Measurements from ENCODE around the gene TBX3. TPM values are rescaled to one million over a fixed set of nuclear protein-coding genes. Genes with fewer than 3 reads are reported as not detected.

The TBX3 gene
- polyA plus RNA-seq, 2 of the 4 experiments (the other 2 are of a cell fraction) = 22.8 to 28.0 TPM

DNA sequence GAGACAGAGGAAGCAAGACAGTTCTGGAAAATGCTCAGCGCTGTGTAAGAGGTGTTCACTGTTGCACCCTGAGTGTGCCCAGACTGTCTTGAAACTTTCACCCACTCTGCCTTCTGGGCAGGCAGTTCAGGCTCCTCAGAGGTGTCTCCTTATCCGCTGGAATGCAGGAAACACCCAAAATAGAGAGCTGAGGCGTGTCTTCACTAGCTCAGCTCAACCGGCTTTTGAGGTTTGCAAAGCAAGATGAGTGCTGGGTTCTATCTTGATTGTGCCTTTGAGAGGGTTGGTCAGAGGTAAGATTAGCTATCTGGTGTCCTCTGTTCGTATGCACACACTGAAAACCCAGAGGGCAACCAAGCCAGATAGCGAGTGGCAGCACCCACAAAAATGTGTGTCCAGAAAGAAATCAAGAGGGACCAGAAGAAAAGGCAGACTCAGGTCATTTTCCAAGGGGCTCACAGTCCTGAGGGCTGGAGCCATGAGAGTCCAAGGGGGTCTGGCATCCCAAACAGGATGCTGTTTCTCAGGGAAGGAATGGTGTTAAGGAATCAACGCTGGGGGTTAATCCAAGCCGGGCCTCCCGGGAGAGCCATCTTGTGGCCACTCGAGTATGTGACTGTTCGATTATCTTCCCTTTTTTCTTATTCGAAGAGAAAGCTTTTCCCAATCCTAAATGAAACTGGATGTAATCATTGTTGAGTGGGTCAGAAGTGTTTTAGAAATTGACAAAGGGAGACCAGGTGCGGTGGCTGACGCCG, 47.1 kb downstream of the TBX3 start:
- Histone ChIP-seq H3K4me2 (0 out of 3 replicates have a peak overlapping the region, but pooled peaks have one; percentile 1), H3K27ac (peak overlapping the region; percentile 43 to 76), H3K9me3 (no peaks in the 10 kb centered on the region), H3K4me3 (no peak overlapping the region), H3K4me1 (peaks cover 11% of the 10 kb centered on the region; the same call in 1 of the 3 replicates)
- peak; percentile 48 to 58 for DNase-seq (ENCODE audit: low read depth in 1 of 2, low spot score in 1 of 2)
- peak; percentile 81 to 83 for ATAC-seq
- FAIRE-seq = no peak
- TF ChIP-seq RAD21 (conservative IDR thresholded peaks at IDR 0.05 in 1 of 2, IDR thresholded peaks at IDR 0.05 in 1 of 2) = peak; percentile 29 to 44; a peak in 3 of 5 replicates
- TF ChIP-seq, protein P1, sequence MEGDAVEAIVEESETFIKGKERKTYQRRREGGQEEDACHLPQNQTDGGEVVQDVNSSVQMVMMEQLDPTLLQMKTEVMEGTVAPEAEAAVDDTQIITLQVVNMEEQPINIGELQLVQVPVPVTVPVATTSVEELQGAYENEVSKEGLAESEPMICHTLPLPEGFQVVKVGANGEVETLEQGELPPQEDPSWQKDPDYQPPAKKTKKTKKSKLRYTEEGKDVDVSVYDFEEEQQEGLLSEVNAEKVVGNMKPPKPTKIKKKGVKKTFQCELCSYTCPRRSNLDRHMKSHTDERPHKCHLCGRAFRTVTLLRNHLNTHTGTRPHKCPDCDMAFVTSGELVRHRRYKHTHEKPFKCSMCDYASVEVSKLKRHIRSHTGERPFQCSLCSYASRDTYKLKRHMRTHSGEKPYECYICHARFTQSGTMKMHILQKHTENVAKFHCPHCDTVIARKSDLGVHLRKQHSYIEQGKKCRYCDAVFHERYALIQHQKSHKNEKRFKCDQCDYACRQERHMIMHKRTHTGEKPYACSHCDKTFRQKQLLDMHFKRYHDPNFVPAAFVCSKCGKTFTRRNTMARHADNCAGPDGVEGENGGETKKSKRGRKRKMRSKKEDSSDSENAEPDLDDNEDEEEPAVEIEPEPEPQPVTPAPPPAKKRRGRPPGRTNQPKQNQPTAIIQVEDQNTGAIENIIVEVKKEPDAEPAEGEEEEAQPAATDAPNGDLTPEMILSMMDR (IDR thresholded peaks at IDR 0.05) = peak; percentile 51
- peak; percentile 54 for TF ChIP-seq SMC3 (IDR thresholded peaks at IDR 0.05)
- no peak for TF ChIP-seq FOXS1 (CRISPR knock-in tag; IDR thresholded peaks at IDR 0.05)
- ChIA-PET POLR2A (interaction anchor here (0.6 kb wide), 1 partner anchor 25 kb away, joined by 7 read pairs; no protein-coding TSS in a partner anchor), CTCF (interaction anchor here (0.7 to 5.4 kb wide), 13 partner anchors 11 to 1125 kb away, joined by 3 to 51 read pairs (median 5); no protein-coding TSS in a partner anchor)
- 54% methylated on average over 15 of the region's 15 CpGs for WGBS (ENCODE audit: missing lambda C conversion rate)

DNA sequence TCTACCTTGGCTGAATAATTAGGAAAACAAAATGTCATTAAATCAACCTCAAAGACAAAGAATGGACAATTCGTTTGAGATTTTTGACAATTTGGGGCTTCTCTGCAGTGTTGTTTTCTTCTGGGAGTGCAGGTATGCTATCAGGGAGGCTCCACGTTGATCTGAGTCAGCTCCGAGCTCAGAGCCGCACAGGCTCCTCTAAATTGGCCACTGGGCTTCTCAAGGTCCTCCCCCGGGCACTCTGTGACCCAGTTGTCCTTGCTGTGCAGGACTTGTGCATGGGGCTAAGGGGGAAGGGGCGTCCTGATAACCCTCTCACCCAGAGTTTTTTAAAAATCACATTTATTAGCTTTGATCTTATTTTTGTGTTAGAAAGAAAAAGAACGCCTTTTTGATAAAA, 52.7 kb downstream of the TBX3 start:
- WGBS (ENCODE audit: missing lambda C conversion rate) = 56% methylated on average over 7 of the region's 7 CpGs
- TF ChIP-seq JUN (IDR thresholded peaks at IDR 0.05) = no peak
- no peak for TF ChIP-seq NR3C1 (IDR thresholded peaks at IDR 0.05)
- TF ChIP-seq CBX8 (IDR thresholded peaks at IDR 0.05) = no peak
- H3K4me3 ChIP-seq = no peak overlapping the region
- ATAC-seq (no peak), DNase-seq (ENCODE audit: low read depth in 1 of 2, low spot score in 1 of 2) (no peak), FAIRE-seq (no peak)
- H3K4me1 ChIP-seq = peaks cover 31% of the 10 kb centered on the region
- no peak overlapping the region for H3K4me2 ChIP-seq
- peak overlapping the region; percentile 15 to 74; a peak in 5 of 6 replicates for H3K27ac ChIP-seq
- ChIA-PET CTCF (interaction anchor here (0.7 to 1.6 kb wide), 7 partner anchors 30 to 1286 kb away, joined by 3 to 6 read pairs (median 3); partner anchors contain the start of gene TBX3), POLR2A (no interaction called here)
- no peaks in the 10 kb centered on the region for H3K9me3 ChIP-seq

- no peaks in the 10 kb centered on the region for H3K9me3 ChIP-seq
- peaks cover 43% of the 10 kb centered on the region for H3K4me1 ChIP-seq
- FAIRE-seq = no peak
- WGBS (ENCODE audit: missing lambda C conversion rate) = 29% methylated on average over 5 of the region's 5 CpGs
- POLR2A ChIA-PET = no interaction called here
- H3K4me2 ChIP-seq = peak overlapping the region; percentile 28; the same call in 2 of the 3 replicates
- DNase-seq (ENCODE audit: low read depth in 1 of 2, low spot score in 1 of 2) = peak in 1 of 2 experiments; percentile 55
- peak overlapping the region; percentile 72 to 74 for H3K27ac ChIP-seq
- 0 out of 6 replicates have a peak, but pooled peaks of 1 of the 2 experiments have one; percentile 16 for ATAC-seq
- CTCF ChIA-PET = interaction anchor here (1.6 to 5.0 kb wide), 2 partner anchors 9 to 40 kb away, joined by 5 to 51 read pairs; no protein-coding TSS in a partner anchor
- TF ChIP-seq NR3C1 (IDR thresholded peaks at IDR 0.05) (no peak), EP300 (IDR thresholded peaks at IDR 0.05) (0 out of 5 replicates have a peak, but pooled peaks of 1 of the 2 experiments have one; percentile 27)
- H3K4me3 ChIP-seq = no peak overlapping the region
Observed at GRCh38 chr12:114628199-114628598, 55.8 kb downstream of the TBX3 start.

GRCh38 chr12:114627393-114627792, 56.6 kb downstream of the TBX3 start:
- CTCF ChIA-PET = interaction anchor here (1.1 to 5.0 kb wide), 6 partner anchors 9 to 1320 kb away, joined by 3 to 51 read pairs (median 5); no protein-coding TSS in a partner anchor
- Histone ChIP-seq H3K4me2 (no peak overlapping the region), H3K9me3 (no peaks in the 10 kb centered on the region; the same call in 2 of the 3 replicates), H3K27ac (peak overlapping the region in 1 of 2 experiments; percentile 72; a peak in 3 of 6 replicates), H3K4me1 (peaks cover 43% of the 10 kb centered on the region), H3K4me3 (no peak overlapping the region)
- POLR2A ChIA-PET = interaction anchor here (0.9 kb wide), 1 partner anchor 57 kb away, joined by 5 read pairs; the partner anchor contains the start of gene TBX3
- ATAC-seq = no peak
- no peak for TF ChIP-seq RARB (CRISPR knock-in tag; IDR thresholded peaks at IDR 0.05)
- TF ChIP-seq, protein P2, sequence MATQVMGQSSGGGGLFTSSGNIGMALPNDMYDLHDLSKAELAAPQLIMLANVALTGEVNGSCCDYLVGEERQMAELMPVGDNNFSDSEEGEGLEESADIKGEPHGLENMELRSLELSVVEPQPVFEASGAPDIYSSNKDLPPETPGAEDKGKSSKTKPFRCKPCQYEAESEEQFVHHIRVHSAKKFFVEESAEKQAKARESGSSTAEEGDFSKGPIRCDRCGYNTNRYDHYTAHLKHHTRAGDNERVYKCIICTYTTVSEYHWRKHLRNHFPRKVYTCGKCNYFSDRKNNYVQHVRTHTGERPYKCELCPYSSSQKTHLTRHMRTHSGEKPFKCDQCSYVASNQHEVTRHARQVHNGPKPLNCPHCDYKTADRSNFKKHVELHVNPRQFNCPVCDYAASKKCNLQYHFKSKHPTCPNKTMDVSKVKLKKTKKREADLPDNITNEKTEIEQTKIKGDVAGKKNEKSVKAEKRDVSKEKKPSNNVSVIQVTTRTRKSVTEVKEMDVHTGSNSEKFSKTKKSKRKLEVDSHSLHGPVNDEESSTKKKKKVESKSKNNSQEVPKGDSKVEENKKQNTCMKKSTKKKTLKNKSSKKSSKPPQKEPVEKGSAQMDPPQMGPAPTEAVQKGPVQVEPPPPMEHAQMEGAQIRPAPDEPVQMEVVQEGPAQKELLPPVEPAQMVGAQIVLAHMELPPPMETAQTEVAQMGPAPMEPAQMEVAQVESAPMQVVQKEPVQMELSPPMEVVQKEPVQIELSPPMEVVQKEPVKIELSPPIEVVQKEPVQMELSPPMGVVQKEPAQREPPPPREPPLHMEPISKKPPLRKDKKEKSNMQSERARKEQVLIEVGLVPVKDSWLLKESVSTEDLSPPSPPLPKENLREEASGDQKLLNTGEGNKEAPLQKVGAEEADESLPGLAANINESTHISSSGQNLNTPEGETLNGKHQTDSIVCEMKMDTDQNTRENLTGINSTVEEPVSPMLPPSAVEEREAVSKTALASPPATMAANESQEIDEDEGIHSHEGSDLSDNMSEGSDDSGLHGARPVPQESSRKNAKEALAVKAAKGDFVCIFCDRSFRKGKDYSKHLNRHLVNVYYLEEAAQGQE (IDR thresholded peaks at IDR 0.05) = no peak
- FAIRE-seq = no peak
- no peak for DNase-seq (ENCODE audit: low read depth in 1 of 2, low spot score in 1 of 2)

Measured in A549 (cell line).